ENCODE data around the gene NXN. TPM values are rescaled to one million over a fixed set of nuclear protein-coding genes. Genes with fewer than 3 reads are reported as not detected.
"Not testable (repeated sequence)": the region's sequence is repeated elsewhere in the genome, so short reads cannot be mapped to it uniquely, and the experiment has no call there.

The NXN gene
- total RNA-seq, 1 experiment from 2014 or later = 142 TPM

DNA sequence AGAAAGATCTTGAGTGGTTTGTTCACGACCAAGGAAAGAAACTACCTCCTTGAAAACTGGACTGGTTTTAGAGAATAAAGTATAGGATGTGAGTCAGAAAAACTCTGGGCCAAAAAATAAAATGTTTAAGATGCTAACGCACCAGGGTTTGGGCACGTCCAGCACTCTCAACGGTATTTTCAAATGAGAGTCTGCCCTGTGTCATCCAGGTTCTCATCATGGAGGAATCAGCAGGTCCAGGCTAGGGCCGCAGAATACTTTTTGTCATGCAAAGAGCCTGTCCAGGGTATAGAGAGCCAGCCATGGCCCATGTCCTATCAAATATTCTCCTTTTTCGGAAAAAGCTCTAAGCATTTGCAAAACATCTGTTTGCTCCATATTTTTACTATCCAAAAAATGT lies 2.4 kb downstream of the NXN start:
- peak; percentile 62 for DNase-seq
- H3K27me3 ChIP-seq (ENCODE audit: control insufficient read depth, insufficient read depth, low read length) = no peaks in the 10 kb centered on the region
- H3K36me3 ChIP-seq (replicated peaks; ENCODE audit: control insufficient read depth, insufficient read depth, low read length) = no peaks in the 10 kb centered on the region
- peak overlapping the region; percentile 91; the same call in 1 of the 2 replicates for H3K4me3 ChIP-seq (ENCODE audit: insufficient read depth, low read depth, low read length)

DNA sequence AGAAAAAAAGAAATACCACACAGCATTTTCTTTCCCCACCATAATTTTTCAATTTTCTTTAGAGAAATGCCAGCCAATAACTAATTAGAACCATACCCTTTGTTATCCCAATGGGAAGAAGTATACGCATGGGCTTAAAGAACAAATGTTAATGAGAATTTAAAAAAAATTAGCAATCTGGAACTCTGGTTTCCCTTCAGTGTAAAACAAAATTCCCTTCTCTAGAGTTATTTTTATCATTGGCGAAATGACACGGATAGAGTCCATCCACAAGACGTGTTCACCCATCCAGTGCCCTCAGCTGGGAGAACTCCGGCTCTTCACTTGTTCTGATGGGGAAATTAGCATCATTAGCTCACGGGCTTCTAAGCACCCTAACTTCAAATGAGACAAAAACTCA lies 3.3 kb downstream of the NXN start:
- H3K27me3 ChIP-seq (ENCODE audit: control insufficient read depth, insufficient read depth, low read length) = no peaks in the 10 kb centered on the region
- no peak overlapping the region for H3K4me3 ChIP-seq (ENCODE audit: insufficient read depth, low read depth, low read length)
- DNase-seq = no peak
- H3K36me3 ChIP-seq (replicated peaks; ENCODE audit: control insufficient read depth, insufficient read depth, low read length) = no peaks in the 10 kb centered on the region

DNA sequence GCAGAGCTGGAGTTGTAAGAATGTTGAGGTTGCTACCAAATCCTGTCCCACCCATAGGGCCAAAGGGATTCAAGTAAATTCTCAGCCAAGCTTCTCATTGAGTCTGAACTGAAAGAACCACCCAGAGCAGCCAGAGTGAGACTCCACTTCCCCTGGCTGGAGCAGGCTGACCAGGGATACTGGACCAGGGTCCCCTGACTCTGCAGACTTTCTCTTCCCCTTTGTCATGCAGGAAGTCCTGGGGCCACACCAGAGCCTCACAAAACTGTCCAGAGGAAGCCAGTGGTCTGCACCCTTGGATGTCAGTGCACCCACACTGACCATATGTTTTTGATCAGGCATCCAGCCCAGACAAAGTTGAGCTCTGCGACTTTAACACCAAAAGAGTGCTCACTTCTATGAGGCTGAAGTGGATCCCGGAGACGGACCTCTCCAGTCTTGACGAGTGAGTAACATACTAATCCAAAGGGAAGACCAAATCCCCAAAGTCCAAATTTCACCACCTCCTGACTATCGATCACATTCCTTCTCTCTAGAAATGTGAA lies 4.1 kb downstream of the NXN start:
- no peak overlapping the region for H3K4me3 ChIP-seq (ENCODE audit: insufficient read depth, low read depth, low read length)
- no peaks in the 10 kb centered on the region for H3K27me3 ChIP-seq (ENCODE audit: control insufficient read depth, insufficient read depth, low read length)
- H3K36me3 ChIP-seq (replicated peaks; ENCODE audit: control insufficient read depth, insufficient read depth, low read length) = no peaks in the 10 kb centered on the region
- DNase-seq = no peak

DNA sequence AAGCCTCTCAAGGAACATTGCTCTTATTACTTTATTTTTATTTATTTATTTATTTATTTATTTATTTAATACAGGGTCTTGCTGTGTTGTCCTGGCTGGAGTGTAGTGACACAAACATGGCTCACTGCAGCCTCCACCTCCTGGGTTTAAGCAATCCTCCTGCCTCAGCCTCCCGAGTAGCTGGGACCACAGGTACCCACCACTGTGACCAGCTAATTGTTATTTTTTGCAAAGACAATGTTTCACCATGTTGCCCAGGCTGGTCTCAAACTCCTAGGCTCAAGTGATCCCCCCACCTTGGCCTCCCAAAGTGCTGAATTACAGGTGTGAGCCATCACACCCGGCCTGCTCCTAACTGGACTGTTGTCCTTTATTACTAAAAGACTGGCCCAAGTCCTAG lies 4.8 kb downstream of the NXN start:
- not testable (repeated sequence) for DNase-seq; H3K36me3 ChIP-seq (replicated peaks; ENCODE audit: control insufficient read depth, insufficient read depth, low read length); H3K4me3 ChIP-seq (ENCODE audit: insufficient read depth, low read depth, low read length); H3K27me3 ChIP-seq (ENCODE audit: control insufficient read depth, insufficient read depth, low read length)

DNA sequence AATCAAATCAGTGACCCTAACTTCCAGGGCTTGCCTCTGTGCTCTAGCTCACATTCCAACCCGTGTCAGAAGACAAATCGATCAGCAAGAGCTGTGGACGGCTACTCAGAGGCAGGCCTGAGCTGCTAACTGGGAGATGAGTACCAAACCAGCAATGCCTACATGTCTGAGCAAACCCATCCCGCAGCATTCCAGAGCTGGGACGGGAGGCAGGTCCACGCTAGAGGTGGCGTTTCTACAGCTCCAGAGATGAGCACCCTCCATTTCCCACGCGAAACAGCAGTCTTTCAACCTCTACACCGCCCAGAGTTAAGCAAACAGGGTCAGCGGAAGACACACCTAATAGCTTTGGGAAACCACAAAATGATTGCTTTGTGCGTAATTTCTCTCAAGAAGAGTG lies 6.5 kb downstream of the NXN start:
- no peaks in the 10 kb centered on the region for H3K27me3 ChIP-seq (ENCODE audit: control insufficient read depth, insufficient read depth, low read length)
- DNase-seq = peak; percentile 64

DNA sequence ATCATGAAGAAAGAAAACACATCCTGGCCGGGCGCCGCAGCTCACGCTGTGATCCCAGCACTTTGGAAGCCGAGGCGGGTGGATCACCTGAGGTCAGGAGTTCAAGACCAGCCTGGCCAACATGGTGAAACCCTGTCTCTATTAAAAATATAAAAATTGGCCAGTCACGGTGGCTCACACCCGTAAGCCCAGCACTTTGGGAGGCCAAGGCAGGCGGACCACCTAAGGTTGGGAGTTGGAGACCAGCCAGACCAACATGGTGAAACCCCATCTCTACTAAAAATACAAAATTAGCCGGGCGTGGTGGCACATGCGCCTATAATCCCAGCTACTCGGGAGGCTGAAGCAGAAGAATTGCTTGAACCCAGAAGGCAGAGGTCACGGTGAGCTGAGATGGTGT lies 7.7 kb downstream of the NXN start:
- not testable (repeated sequence) for H3K36me3 ChIP-seq (replicated peaks; ENCODE audit: control insufficient read depth, insufficient read depth, low read length); DNase-seq; H3K4me3 ChIP-seq (ENCODE audit: insufficient read depth, low read depth, low read length); H3K27me3 ChIP-seq (ENCODE audit: control insufficient read depth, insufficient read depth, low read length)

More for the DNA sequence above, 6.5 kb downstream of the NXN start:
- H3K36me3 ChIP-seq (replicated peaks; ENCODE audit: control insufficient read depth, insufficient read depth, low read length) = no peaks in the 10 kb centered on the region
- no peak overlapping the region for H3K4me3 ChIP-seq (ENCODE audit: insufficient read depth, low read depth, low read length)

DNA sequence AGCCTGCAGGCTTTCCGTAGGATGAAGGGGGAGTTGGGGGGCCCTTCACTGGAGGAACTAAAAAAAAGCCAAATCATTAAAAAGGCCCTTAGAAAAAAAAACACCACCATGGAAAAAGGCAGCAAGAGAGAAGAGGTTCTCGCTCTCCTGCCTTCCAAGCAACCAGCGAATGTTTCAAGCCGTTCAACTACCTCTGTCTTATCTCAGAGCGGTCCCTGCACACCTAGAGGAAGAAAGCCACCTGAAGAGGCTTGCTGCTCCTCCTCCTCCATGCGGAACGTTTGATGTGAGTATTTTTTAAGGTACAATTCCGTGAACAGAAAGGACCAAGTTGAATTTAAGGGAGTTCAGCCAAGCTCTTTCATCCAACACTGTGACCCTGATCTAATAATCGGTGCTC lies 9.2 kb downstream of the NXN start:
- no peak overlapping the region for H3K4me3 ChIP-seq (ENCODE audit: insufficient read depth, low read depth, low read length)
- peak; percentile 55 for DNase-seq
- no peaks in the 10 kb centered on the region for H3K36me3 ChIP-seq (replicated peaks; ENCODE audit: control insufficient read depth, insufficient read depth, low read length)
- H3K27me3 ChIP-seq (ENCODE audit: control insufficient read depth, insufficient read depth, low read length) = no peaks in the 10 kb centered on the region

DNA sequence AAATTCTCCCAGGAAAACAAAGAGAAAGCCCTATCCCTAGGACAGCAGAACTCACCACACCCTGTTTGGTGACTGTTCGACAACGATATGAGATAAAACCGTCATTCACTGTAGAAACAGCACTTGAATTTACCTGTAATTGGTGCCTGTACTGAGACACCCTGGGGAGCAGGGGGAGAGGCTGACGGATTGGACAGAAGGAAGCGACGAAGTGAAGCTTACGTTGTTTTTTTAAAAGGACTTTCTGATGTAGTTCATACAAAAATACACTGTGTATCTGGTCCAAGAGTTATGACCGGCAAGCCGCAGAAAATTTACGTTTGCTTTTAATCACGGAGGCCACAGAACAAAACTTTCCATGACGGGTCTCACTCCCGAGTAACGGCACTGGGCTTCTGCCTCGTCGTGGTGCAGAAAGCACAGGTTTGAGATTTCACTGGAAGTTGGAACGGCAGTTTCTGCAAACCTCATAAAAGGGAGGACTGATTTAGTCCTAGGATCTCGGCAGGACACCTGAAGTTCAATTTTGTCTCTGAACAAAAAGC lies 9.7 kb downstream of the NXN start:
- Histone ChIP-seq H3K27me3 (ENCODE audit: control insufficient read depth, insufficient read depth, low read length) (no peaks in the 10 kb centered on the region), H3K4me3 (ENCODE audit: insufficient read depth, low read depth, low read length) (no peak overlapping the region), H3K36me3 (replicated peaks; ENCODE audit: control insufficient read depth, insufficient read depth, low read length) (no peaks in the 10 kb centered on the region)
- DNase-seq = peak; percentile 62

DNA sequence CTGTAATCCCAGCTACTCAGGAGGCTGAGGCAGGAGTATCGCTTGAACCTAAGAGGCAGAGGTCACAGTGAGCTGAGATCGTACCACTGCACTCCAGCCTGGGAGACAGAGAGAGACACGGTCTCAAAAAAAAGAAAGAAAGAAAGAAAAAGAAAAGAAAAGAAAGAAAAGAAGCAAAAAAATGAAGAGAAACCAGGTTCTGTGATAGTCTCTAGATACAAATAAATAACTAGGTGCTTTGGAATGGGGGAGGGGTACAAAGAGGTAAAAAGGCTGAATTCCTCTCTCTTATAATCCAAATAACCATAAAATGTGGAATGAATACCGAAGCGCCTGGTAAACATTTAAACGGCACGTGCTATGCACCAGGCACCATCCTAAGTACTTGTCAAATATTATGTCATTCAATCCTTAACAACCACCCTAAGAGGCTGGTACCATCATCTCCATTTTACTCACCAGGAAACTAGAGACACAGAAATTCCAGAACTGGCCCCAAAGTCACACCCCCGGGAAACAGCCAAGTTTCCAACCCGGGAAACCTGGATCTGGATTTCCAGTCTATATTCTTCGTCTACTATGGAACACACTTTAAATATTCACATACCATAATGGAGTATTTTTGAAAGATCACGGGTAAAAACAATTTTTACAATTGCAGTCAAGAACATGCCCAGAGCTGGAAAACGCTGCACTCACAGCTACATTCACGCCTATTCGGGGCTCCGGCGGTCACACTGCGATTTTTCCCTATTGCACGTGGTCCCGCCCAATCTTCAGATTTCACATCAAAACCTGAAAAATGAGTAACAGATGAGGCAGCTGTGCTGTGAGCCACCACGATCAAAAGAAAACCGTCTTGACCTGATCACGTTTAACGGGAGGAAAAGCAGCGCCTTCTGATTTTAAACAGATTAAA lies 10.5 kb downstream of the NXN start:
- H3K36me3 ChIP-seq (replicated peaks; ENCODE audit: control insufficient read depth, insufficient read depth, low read length) = no peaks in the 10 kb centered on the region
- no peak overlapping the region for H3K4me3 ChIP-seq (ENCODE audit: insufficient read depth, low read depth, low read length)
- H3K27me3 ChIP-seq (ENCODE audit: control insufficient read depth, insufficient read depth, low read length) = no peaks in the 10 kb centered on the region
- DNase-seq = peak; percentile 19

DNA sequence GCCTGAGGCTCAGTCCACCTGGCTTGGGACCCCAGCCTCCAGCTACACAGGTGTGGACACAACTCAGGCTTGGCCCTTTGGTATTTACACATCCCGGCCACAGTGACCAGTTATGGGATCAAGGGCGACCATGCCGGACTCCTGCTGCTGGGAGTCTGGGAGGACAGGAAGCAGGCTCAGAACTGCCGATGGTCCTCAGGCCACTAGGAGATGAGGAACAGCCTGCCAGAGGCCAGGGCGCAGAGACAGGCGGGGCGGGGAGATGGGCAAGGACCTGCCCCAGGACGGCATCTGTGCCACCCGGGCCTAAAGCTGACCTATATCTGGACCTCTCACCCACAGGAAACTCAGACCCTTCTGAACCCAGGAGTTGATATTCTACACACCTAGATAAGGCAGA lies 12.5 kb downstream of the NXN start:
- Histone ChIP-seq H3K27me3 (ENCODE audit: control insufficient read depth, insufficient read depth, low read length) (no peaks in the 10 kb centered on the region), H3K36me3 (replicated peaks; ENCODE audit: control insufficient read depth, insufficient read depth, low read length) (no peaks in the 10 kb centered on the region), H3K4me3 (ENCODE audit: insufficient read depth, low read depth, low read length) (no peak overlapping the region)
- no peak for DNase-seq

DNA sequence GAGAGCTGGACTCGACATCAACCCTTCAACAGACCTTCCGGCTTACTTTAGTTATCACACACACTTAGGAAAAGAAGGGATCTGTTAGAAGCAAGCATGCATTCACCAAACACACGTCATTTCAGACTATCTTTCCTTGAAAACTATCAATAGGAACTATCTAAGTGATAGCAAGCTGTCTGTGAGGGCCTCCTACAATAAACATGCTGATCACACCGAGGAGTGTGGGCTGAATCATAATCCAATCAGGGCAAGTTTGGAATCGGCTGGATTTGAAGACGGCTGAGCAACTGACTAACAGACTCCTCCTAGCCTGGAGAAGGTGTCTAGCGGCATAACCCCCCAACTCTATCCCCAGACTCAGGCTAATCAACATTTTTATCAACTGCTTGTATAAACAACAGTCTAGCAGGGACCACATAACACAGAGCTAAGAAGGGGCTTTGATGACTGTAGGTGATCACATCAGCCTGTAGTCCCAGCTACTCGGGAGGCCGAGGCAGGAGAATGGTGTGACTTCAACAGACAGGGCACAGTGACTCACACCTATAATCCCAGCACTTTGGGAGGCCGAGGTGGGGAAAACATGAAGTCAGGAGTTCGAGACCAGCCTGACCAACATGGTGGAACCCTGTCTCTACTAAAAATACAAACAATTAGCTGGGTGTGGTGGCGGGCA lies 14.1 kb downstream of the NXN start:
- H3K4me3 ChIP-seq (ENCODE audit: insufficient read depth, low read depth, low read length) = no peak overlapping the region
- DNase-seq = no peak

DNA sequence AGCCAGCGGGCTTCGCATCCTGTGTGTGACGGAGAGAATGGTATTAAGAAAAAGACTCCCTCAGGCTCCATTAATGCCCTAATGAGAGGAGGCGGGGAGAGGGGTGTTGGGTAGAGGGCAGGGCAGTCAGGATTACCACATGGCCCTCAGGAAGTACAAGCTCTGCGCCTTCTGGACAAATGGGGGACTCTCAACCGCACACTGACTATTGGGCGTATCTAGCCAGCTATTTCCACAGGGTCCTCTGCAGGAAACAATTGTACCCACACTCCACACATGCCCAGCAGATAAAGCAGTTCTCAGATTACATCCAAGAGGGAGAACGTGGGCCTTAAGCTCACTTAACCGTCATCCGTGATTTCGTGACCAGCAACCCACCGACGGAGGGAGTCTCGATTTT lies 14.7 kb downstream of the NXN start:
- Histone ChIP-seq H3K36me3 (replicated peaks; ENCODE audit: control insufficient read depth, insufficient read depth, low read length) (no peaks in the 10 kb centered on the region), H3K27me3 (ENCODE audit: control insufficient read depth, insufficient read depth, low read length) (no peaks in the 10 kb centered on the region), H3K4me3 (ENCODE audit: insufficient read depth, low read depth, low read length) (no peak overlapping the region)
- peak; percentile 66 for DNase-seq

More for the DNA sequence above, 14.1 kb downstream of the NXN start:
- Histone ChIP-seq H3K27me3 (ENCODE audit: control insufficient read depth, insufficient read depth, low read length) (no peaks in the 10 kb centered on the region), H3K36me3 (replicated peaks; ENCODE audit: control insufficient read depth, insufficient read depth, low read length) (no peaks in the 10 kb centered on the region)

DNA sequence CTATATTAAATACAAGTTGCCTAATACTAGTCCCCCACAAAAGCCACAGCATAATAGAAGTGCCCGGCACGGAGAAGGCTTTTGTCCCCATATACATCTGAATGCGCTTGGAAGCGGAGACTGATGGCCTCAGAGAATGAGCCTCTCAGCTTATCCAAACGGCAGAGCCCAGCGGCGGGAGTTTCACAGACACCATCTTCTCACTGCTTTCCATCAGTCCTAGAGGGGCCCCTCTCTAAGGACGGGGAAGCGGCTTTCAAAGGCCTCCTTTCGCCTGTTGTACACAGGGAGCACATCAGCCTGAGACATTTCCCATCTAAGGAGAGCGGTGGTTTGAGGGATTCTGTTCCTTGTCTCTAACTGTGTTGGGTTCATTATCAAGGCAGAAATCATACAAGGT lies 16.9 kb downstream of the NXN start:
- DNase-seq = peak; percentile 83
- Histone ChIP-seq H3K27me3 (ENCODE audit: control insufficient read depth, insufficient read depth, low read length) (no peaks in the 10 kb centered on the region), H3K36me3 (replicated peaks; ENCODE audit: control insufficient read depth, insufficient read depth, low read length) (no peaks in the 10 kb centered on the region), H3K4me3 (ENCODE audit: insufficient read depth, low read depth, low read length) (no peak overlapping the region)

DNA sequence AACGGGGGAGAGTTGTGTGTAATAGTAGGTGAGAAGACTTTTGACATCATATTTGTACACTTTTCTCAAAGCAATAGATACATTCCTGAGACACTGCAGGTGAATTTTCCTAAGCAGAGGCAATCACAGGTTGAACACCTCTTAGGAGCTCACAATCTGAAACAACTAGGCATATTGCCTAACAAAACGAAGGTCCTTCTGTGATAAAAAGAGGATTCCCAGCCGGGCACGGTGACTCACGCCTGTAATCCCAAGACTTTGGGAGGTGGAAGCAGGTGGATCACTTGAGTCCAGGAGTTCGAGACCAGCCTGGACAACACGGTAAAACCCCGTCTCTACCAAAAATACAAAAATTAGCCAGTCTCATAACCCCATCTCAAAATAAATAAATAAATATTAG lies 17.4 kb downstream of the NXN start:
- Histone ChIP-seq H3K4me3 (ENCODE audit: insufficient read depth, low read depth, low read length) (no peak overlapping the region), H3K27me3 (ENCODE audit: control insufficient read depth, insufficient read depth, low read length) (no peaks in the 10 kb centered on the region), H3K36me3 (replicated peaks; ENCODE audit: control insufficient read depth, insufficient read depth, low read length) (no peaks in the 10 kb centered on the region)
- no peak for DNase-seq
